GM18505 (cell line): ENCODE measurements around the gene TIMM9.
"Not testable (repeated sequence)": the region's sequence is repeated elsewhere in the genome, so short reads cannot be mapped to it uniquely, and the experiment has no call there.

Experiments used
- ATAC-seq: cut with Tn5 transposase; IDR thresholded peaks from one replicate; pipeline ENCODE4 v1.9.1; 2021; ENCODE audit not compliant: unreplicated experiment
- POLR2A ChIP-seq: IDR thresholded peaks from 4 replicates; pipeline ENCODE4 v1.6.1; 2011; ENCODE audit warnings: borderline replicate concordance; ENCODE audit not compliant: insufficient read depth, insufficient read length; ENCODE audit errors: extremely low read depth

TIMM9 gene, protein sequence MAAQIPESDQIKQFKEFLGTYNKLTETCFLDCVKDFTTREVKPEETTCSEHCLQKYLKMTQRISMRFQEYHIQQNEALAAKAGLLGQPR

DNA sequence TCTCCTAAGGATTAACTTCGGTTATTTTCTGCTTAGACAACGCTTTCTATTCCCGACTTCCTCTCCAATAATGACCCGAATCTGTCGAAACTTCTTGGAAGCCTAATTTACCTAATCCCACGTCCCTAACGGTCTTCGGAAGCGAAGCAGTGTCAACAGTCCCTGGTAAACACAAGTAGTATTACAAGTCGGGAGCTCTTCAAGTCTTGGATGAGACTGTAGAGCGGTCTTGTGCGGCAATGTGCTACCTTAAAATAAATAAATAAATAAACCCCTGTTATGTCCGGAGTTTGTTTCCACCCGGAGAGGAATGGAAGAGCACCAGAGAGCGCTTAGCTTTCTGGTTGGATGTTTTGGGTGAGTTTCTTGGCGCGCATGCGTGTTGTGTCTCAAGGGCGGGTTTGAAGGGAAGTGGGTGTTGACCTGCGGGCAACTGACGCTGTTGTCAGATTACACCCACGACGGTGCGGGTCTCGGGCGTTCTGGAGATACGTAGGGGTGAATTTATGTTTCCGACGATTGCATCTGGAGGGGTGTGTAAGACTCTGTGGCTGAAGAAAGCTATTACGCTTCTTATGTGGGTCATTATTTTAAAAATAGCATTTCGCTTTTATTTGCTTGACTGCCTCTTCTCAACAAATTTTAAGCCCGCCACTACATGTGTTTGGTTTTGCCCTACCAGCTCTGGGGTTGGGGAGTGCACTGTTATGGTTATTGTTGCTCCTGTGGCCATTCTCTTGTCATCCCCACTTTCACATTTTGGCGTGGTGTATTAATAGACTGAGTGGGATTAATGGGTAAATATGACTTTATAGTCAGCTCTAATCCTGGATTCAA, at the start of gene TIMM9, which contains the start of gene KIAA0586:
TIMM9 (minus strand) TSS at position 251 of the 837 bp plus-strand sequence. CDS start 15,586 bp downstream, outside the sequence.
KIAA0586 (plus strand) TSS at position 439 of the 837 bp plus-strand sequence. CDS start 546 bp downstream, outside the sequence.
- peak; percentile 80 for TF ChIP-seq POLR2A
- ATAC-seq, result peak; percentile 90

DNA sequence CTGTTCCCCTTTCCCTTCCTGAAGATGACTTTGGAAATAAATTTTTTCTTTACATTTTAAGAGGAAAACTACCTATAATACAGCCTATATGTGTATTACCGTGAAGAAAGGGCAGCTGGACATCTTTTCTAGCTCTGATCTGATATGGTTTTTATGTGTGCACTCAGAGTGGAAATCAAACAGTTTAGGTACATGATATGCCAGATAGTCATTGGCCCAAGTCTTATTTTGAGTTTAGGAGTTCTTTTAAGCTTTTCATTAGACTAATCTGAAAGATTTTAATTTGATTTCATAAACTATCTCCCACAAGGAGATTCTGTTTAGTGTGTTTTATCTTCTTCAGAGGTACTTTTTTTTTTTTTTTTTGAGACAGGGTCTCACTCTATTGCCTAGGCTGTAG, 49.0 kb upstream of the TIMM9 start:
- no peak for TF ChIP-seq POLR2A
- no peak for ATAC-seq

DNA sequence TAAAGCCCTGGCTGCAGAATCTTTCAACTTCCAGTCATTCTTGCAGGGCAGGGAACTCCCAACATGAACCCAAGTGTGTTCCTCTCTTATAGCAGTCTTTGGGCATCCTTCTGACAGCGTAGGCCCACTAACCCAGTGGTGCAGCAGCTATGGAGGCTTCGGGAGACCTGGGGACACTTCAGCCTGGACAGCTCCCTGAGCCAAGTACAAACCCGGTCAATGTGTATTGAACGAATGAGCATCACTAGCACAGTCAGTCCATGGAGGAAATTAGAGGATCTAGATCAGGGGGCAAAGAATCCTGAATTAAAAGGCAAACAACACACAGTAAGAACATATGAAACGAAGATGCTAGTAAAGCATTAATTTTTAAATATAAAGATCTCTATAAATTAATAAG, 42.0 kb upstream of the TIMM9 start:
- no peak for ATAC-seq
- no peak for TF ChIP-seq POLR2A

DNA sequence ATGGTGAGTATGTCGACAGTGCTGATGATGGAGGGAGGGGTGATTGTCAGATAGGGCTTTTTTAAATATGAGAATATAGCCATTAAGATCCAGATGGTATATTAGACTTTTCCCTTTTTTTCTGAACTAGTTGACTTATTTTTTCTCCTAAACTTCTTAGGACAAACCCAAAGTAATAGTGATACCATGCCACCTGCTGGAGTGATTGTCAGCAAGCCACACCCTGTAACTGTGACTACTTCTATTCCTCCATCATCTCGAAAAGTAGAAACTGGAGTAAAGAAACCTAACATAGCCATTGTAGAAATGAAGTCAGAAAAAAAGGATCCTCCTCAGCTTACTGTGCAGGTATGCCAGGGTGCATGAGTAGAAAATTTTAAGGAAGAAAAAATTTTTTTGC, 40.2 kb upstream of the TIMM9 start:
- no peak for TF ChIP-seq POLR2A
- ATAC-seq, result no peak

DNA sequence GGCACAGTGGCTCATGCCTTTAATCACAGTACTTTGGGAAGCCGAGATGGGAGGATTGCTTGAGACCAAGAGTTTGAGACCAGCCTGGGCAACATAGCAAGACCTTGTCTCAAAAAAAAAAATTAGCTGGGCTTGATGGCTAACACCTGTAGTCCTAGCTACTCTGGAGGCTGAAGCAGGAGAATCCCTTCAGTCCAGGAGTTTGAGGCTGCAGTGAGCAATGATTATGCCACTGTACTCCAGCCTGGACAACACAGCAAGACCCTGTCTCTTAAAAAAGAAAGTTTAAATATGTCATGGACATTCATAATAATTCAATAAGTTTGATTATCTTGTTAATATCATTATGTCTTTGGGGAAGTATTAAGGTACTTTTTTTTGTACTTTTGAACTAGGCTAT, 39.1 kb upstream of the TIMM9 start:
- TF ChIP-seq POLR2A, result no peak
- ATAC-seq, result no peak

DNA sequence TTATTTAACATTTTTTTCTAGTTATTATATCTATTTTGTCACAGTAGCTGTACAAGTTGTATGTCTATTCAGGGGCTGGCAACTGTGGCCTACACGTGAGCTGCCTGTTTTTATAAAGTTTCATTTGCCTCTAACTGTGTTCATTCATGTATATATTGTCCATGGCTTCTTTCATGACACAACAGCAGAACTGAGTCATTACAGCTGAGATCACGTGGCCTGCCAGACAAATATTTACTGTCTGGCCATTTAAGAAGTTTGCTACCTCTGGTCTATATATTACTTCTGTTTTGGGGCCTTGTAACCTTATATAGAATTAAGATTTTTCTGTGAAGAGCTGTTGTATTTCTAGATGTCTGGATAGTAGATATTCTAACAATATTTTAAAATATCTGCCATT, 38.1 kb upstream of the TIMM9 start:
- no peak for TF ChIP-seq POLR2A
- ATAC-seq, result no peak

DNA sequence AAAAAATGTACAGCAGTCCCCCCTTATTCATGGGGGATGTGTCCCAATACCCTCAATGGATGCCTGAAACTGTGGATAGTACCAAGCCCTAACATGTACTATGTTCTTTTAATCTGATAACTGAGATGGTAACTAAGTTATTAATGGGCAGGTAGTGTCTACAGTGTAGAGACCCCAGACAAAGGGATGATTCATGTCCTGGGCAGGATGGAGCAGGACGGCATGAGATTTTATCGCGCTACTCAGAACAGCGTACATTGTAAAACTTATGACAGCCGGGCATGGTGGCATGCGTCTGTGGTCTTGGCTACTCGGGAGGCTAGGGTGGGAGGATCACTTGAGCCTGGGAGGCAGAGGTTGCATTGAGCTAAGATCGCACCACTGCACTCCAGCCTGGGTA, 37.3 kb upstream of the TIMM9 start:
- no peak for TF ChIP-seq POLR2A
- ATAC-seq, result no peak

DNA sequence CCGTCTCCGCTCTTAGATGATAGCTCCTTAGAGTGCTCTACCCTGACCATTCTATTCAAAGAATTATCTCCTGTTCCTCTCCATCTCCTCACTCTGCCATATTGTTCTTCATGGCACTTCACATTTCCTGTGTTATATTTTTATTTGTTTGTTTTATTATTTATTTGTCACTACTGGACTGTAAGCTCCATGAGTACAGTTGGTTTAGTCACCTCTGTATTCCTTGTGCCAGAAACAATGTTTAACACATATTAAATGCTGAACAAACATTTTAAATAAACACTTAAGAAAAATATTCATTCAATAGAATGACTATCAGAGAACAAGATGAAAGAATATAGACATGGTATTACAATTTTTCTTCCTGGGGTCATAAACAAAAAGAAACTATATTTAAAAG, 35.8 kb upstream of the TIMM9 start:
- no peak for TF ChIP-seq POLR2A
- ATAC-seq, result no peak

DNA sequence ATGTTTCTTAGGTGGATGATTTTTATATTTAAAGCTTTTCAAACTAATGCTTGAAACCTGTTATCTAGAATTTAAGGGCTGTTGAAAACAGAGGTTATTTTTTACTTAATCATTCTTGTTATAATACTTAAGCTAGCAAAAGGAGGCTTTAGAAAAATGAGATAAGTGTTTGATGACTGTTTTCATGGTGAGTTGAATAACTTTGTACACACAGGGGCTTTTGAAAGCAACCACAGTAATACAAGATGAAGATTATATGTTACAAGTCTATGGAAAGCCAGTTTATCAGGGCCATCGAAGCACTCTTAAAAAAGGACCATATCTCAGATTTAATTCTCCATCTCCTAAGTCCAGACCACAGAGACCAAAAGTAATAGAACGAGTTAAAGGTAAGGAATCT, 33.4 kb upstream of the TIMM9 start:
- no peak for ATAC-seq
- TF ChIP-seq POLR2A, result no peak

DNA sequence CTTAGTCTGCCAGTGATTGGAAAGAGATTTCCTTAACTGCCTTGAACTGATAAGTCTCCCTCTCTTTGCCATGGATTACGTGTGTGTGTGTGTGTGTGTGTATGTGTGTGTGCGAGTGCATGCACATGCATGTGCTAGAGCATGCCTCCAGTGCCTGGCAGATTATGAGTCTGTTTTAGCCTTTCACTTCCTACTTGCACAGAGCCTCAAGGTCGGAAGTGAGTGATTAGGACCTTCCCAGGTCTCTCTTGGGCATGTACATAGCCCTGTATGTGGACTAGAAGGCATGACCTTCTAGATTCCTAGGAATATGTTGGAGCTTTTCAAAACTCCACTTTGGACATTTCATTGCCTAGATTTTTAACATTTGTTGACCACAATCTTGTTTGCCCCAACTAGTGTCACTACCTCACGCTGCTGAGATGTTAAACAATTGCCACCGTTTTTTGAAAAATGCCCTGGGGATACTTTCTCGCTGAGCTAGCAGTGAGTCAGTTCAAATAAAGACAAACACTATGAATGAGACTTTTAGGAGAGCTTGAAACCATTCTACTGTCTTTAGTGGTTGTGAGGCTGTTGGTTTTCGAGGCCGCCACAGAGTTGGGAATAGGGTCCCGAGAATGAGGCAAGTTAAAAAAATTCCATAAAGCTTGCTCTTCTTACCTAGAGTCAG, 28.4 kb upstream of the TIMM9 start:
- no peak for ATAC-seq
- no peak for TF ChIP-seq POLR2A

DNA sequence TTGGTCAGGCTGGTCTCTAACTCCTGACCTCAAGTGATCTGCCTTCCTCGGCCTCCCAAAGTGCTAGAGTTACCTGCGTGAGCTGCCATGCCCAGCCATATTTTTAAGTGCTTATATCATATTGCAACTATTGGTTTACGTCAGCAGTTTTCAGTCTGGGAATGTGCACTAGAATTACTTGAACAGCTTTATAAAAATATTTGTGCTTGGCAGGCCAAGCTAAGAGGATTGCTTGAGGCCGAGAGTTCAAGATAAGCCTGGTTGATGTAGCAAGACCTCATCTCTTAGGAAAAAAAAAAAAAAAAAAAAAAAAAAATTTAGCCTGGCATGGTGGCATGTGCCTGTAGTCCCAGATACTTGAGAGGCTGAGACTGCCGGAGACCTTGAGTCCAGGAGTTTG, 17.3 kb upstream of the TIMM9 start:
- TF ChIP-seq POLR2A, result no peak
- no peak for ATAC-seq

DNA sequence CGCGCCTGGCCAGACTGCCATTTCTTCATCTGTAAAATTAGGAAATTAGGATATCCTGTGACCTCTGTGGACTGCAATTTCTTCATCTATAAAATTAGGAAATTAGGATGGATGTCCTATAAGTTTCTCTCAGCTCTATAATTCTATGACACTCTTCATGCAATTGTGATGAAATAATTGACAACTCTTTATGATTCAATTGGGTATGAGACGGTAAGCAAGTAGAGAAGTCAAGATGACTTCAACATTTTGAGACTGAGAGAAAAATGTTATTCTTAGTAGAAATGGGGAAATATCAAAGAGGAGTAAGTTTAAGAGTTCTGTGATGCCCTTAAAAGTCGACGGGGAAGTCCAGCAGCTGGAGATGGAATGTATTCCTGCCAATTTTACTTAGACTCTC, 12.1 kb upstream of the TIMM9 start:
- TF ChIP-seq POLR2A, result no peak
- ATAC-seq, result no peak

DNA sequence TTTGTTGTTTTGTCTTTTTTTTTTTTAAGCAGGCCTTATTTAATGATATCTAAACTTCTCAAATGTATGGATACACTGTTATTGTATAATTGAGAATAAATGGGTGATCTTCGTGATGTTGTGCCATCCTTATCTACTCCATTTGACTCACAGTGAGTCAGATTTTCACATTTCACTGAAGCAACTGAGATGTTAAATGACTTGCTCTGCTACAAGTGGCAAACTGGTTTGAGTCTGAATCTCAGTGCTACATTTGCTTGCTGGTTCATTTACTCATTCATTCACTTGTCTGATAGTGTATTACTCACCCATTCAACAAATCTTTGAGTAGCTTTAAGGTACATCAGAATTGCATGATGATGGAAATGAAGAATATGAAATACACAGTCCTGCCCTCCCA, 2.8 kb upstream of the TIMM9 start:
- no peak for ATAC-seq
- no peak for TF ChIP-seq POLR2A

DNA sequence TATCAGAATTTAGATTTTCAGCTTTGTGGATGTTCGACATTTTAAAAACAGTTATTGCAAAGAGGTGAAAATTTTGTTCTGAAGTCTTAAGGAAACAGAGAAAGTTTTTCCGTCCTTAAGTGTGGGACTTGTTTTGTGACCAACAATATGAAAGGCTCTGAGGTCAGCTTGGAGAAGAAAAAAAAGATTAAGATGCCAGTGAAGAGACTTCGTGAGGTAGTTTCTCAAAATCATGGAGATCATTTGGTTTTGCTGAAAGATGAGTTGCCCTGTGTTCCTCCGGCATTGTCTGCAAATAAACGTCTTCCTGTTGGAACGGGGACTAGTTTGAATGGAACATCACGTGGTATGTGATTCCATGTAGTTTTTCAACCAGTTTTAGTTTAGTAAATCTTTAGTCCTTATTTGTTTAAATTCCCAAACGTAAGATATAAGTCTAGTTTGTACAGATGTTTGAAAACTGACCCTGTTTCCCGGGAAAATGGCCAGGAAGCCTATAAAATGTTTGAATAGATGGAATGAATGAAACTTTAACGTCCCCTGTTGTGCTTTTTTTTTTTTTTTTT, 870 bp upstream of the TIMM9 start:
- ATAC-seq, result no peak
- no peak for TF ChIP-seq POLR2A

DNA sequence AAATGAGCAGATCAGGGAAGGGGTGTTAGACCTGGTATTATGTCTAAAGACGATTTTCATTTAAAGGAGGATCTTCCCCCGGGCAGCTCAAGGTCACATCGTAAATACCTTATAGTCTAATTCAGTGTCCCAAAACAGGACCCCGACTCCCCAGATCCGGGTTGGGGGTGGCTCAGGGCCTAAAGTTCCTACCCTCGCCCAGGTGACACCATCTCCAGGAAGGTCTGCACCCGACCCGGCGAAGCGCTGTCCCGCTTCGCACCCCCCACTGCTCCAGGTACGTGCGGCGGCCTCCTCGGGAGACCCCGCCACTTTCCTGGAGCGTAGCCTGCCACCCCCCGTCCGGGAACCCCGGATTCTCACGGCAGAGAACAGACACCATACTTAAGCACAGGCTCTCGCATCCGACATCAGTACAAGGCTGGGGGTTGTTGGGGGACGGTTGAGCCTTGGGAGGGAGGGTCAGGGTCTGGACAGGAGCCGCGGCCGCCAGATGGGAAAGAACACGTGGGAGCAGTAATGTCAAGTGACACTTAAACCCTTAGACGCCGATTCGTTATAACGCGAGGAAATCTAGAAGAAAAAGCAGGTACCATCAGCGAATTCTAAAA, 556 bp downstream of the TIMM9 start:
- ATAC-seq, result peak; percentile 44
- peak; percentile 60 for TF ChIP-seq POLR2A

DNA sequence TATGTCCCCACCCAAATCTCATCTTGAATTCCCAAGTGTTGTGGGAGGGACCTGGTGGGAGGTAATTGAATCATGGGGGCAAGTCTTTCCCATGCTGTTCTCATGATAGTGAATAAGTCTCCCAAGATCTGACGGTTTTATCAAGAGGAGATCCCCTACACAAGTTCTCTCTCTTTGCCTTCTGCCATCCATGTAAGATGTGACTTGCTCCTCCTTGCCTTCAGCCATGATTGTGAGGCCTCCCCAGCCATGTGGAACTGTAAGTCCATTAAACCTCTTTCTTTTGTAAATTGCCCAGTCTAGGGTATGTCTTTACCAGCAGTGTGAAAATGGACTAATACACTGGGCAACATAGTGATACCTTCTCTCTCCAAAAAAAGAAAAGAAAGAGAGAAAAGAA, 10.4 kb downstream of the TIMM9 start:
- ATAC-seq, result not testable (repeated sequence)
